Transverse colon (tissue), 4 donors: ENCODE results near the gene FBXO46.

Source experiments
- CTCF ChIP-seq, 5 experiments: fragments of 200-600 bp in 3 of 5; fragments of 450-650 bp in 2 of 5; sonication (generic) in 3 of 5; IDR thresholded peaks; 1 replicate in 2 of 5; 2 replicates in 3 of 5; pipeline ENCODE4 v1.5.1; 2016 to 2017; ENCODE audit warnings: antibody characterized with exemption in 5 of 5, inconsistent platforms in 3 of 5, mild to moderate bottlenecking in 2 of 5, moderate library complexity in 1 of 5
- POLR2A ChIP-seq: fragments of 450-650 bp; IDR thresholded peaks from one replicate; pipeline ENCODE4 v1.6.1; 2016; ENCODE audit warnings: antibody characterized with exemption, mild to moderate bottlenecking, moderate library complexity
- POLR2AphosphoS5 ChIP-seq, 3 donors: sonication (generic); formaldehyde crosslinking; IDR thresholded peaks; one replicate each; pipeline ENCODE4 v1.6.1; 2016; ENCODE audit warnings: antibody characterized with exemption in 3 of 3

- TF ChIP-seq CTCF (IDR thresholded peaks at IDR 0.05) (no peak), POLR2AphosphoS5 (IDR thresholded peaks at IDR 0.05) (no peak), POLR2A (no peak)
Measured at GRCh38 chr19:45768655-45768983, 37.9 kb upstream of the FBXO46 start.
